GM12865 (cell line): ENCODE results near the gene SCFD2.

Experiments
- DNase-seq: peaks from one replicate; pipeline ENCODE4 v3.0.0; 2010; ENCODE audit warnings: low read depth
- H3K4me3 ChIP-seq: 2 replicates; pipeline ENCODE4 v1.5.1; 2011; ENCODE audit warnings: mild to moderate bottlenecking, low read depth, low read length, control low read depth
- CTCF ChIP-seq: IDR thresholded peaks from 2 replicates; pipeline ENCODE4 v1.5.1; 2011; ENCODE audit warnings: low read length, control low read depth, low read depth, inconsistent platforms; ENCODE audit not compliant: insufficient read depth; ENCODE audit errors: missing control alignments

Gene SCFD2

GRCh38 chr4:53009824-53010223 lies 356.0 kb downstream of the SCFD2 start:
- TF ChIP-seq CTCF: no peak
- DNase-seq: peak; percentile 10
- no peak overlapping the region for H3K4me3 ChIP-seq

GRCh38 chr4:53007024-53007423 lies 358.8 kb downstream of the SCFD2 start:
- DNase-seq: no peak
- TF ChIP-seq CTCF: no peak
- H3K4me3 ChIP-seq: no peak overlapping the region

- DNase-seq: no peak
- no peak for TF ChIP-seq CTCF
- no peak overlapping the region for H3K4me3 ChIP-seq
These were observed 360.1 kb downstream of the SCFD2 start for GRCh38 chr4:53005808-53006207.

GRCh38 chr4:53005149-53005546 lies 360.7 kb downstream of the SCFD2 start:
- no peak for TF ChIP-seq CTCF
- H3K4me3 ChIP-seq: no peak overlapping the region
- DNase-seq: no peak

- no peak overlapping the region for H3K4me3 ChIP-seq
- DNase-seq: peak; percentile 27
- TF ChIP-seq CTCF: no peak
These were observed 361.2 kb downstream of the SCFD2 start for GRCh38 chr4:53004497-53005148.

GRCh38 chr4:53003959-53004358 lies 361.9 kb downstream of the SCFD2 start:
- DNase-seq: no peak
- no peak for TF ChIP-seq CTCF

GRCh38 chr4:53000560-53000959 lies 365.3 kb downstream of the SCFD2 start:
- DNase-seq: no peak
- TF ChIP-seq CTCF: no peak
- H3K4me3 ChIP-seq: no peak overlapping the region

More at GRCh38 chr4:53003959-53004358, 361.9 kb downstream of the SCFD2 start:
- no peak overlapping the region for H3K4me3 ChIP-seq
